Hepatic stellate cell (primary cell): ENCODE measurements around the gene POR.

Experiments used
- DNase-seq: peaks from one replicate; pipeline ENCODE4 v3.0.0; 2011; ENCODE audit warnings: low spot score

Gene POR

DNA sequence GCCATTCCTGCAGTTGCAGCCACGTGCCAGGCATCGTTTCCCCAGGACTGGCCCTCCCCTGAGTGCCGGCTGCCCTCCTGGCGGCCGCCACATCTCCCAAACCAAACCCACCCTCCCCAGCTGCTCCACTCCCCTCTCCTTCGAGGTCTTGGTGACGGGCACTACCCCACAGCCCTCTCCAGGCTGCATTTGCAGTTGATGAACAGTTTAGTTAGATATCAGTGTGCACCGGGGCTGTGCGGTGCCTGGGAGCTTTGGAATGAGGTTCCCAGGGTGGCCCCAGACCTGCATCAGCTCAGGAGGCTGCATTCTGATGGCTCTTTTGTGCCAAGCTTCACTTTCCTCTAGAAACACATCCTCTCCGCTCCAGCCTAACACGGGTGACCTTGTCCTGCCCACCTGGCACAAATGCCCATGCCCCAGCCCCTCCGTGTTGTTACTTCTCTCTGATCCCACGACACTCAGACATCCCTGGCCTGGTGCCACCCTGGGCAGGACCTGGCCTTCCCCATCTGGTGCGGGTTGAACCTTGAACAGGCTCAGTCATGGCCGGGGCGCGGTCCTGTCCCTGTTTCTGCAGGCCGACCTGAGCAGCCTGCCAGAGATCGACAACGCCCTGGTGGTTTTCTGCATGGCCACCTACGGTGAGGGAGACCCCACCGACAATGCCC is 64.9 kb downstream of the POR start:
- DNase-seq = no peak

DNA sequence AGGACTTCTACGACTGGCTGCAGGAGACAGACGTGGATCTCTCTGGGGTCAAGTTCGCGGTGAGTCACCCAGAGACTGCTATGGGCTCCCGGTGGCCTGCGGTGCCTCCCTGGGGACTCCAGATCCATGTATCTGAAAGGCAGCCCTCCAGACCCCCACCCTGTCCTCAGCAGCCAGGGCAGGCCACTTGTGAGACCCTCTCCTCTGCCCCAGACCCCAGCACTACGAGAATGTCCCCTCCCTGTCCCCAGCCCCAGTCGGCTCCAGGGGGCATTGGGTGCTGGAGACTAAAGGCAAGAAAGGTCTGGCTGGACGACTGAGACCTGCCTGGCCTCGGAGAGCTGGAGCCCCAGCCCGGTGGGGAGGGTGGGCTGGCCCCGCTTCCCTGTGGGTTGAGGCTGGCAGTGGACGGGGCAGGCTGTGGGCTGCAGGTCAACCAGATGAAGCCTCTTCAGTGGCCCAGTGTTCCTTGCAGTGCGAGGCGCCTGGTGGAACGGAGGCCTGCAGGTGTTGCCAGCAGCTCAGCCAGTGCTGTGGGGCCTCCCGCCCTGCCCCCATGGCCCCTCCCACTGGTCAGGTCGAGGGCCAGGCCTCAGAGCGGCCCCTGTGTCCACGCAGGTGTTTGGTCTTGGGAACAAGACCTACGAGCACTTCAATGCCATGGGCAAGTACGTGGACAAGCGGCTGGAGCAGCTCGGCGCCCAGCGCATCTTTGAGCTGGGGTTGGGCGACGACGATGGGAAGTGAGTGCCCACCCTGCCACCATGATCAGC is 65.7 kb downstream of the POR start:
- DNase-seq = peak; percentile 20

DNA sequence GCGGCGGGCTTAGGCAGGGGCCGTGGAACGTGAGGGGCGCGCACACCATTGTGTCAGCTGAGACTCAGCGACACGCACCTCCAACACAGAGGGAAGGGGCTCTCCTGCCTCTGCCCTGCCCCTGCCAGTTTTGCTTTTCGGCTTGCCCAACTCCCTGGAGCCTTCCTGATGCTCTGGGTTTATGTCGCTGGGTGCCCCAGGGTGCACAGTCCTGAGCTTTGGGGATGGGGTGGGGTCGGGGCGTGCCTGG is 66.2 kb downstream of the POR start:
- DNase-seq = no peak

DNA sequence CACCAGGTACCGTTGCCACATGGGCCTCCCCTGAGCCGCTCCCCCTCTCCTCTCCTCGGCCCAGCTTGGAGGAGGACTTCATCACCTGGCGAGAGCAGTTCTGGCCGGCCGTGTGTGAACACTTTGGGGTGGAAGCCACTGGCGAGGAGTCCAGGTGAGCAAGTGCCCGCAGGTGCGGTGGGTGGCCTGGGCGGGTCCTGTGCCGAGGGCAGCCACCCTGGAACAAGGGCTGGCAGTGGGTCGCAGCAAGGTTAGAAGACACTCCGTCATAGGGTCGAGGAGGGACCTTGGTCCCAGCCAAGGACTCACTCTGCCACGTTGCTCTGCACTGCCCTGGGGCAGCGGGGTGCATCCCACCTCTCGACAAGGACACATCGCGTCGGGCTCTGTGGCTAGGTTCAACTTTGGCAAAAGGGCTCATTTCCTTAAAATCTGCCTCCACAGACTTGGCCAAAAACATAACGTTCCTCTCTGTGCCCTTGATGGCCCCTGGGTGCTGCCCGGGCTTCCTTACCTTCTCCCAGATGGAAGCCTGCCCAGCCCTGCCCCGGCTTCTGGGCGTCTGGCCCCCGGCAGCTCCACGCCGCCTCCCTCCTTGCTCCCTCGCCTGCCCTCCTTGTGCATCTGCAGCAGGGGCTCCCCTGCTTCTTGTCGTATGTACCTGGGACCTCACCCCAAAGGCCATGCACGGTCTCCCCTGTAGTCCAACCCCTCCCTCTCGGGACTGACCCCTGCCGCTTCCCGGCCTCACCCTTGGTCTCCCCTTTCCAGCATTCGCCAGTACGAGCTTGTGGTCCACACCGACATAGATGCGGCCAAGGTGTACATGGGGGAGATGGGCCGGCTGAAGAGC is 66.7 kb downstream of the POR start:
- DNase-seq = no peak

DNA sequence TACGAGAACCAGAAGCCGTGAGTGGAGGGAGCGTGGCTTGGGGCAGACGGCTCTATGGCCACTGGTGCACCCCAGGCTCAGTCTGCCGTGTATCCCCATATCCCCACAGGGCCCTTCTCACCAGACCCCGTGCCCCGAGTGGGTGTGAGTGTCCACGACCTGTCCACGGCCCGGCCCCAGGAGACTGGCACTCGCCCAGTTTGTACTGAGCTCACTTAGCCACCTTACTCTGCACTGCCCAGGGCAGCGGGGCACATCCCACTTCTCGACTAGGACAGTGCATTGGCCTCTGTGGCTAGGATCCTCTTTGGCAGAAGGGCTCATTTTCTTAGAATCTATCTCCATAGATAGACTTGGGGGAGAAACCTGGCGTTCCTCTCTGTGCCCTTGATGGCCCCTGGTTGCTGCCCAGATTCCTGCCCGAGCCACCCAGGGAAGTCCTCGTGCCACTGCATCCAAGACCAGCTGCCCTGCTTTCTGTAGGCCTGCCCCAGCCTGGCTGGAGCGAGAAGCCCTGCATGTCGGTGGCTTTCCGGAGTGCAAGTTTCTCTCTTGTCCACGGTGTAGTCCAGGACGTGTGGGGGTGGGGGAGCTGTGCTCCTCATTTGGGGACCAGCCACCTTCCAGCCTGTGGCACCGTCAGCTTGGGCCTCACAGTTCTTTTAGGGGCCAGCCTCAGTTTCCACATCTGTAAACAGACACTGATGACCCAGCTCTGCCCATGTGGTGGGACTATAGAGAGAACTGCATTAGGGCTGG is 67.5 kb downstream of the POR start:
- DNase-seq = no peak

DNA sequence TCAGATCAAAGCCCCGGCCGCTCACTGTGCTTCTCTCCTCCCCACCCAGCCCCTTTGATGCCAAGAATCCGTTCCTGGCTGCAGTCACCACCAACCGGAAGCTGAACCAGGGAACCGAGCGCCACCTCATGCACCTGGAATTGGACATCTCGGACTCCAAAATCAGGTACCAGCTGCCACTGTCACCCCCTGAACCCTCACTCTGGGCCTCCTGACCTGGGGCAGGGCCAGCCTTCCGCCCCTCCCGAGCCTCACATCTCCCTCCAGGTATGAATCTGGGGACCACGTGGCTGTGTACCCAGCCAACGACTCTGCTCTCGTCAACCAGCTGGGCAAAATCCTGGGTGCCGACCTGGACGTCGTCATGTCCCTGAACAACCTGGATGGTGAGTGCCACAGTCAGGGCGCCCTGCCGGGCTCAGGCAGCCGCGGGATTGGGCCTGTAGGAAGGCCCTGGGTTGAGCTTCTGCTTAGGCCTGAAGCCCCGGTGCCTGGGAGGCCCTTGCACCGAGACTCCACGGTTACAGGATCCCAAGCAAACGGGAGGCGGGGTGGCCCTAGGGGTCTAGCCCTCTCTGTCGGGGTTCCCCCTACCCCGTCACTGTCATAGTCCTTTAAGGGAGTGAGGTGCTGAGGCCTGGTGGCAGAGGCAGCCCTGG is 68.6 kb downstream of the POR start:
- no peak for DNase-seq

DNA sequence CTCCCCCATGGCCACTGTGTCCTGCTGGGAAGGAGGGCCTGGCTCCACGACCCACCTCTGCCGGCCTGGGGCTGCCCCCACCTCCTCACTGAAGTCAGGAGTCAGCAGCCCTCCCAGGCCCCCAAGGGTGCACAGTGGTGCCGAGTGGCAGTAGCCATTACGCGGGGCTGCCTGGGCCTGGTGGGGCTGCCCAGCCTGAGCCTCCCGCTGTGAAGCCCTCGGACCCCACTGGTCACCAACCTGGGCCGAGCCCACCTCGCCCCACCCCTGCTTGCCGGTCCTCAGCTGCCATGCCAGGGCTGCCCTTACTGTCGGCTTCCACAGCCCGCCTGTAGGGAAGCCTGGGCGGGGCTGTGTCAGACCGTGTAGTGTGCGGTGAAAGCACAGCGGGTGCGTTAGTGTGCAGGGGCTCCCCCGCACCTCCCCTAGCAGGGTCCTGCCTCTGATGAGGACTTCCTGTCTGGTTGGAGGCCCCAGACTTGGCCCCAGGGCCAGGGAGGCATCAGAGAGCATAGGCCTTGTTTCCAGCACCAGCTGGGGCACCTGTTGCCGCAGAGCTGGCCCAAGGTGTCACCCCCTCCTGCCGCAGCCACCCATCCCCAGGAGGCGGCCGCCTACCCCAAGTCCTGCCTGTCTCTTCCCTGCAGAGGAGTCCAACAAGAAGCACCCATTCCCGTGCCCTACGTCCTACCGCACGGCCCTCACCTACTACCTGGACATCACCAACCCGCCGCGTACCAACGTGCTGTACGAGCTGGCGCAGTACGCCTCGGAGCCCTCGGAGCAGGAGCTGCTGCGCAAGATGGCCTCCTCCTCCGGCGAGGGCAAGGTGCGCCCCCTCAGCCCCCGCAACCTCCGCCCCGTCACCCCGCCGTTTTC is 69.4 kb downstream of the POR start:
- DNase-seq = no peak

DNA sequence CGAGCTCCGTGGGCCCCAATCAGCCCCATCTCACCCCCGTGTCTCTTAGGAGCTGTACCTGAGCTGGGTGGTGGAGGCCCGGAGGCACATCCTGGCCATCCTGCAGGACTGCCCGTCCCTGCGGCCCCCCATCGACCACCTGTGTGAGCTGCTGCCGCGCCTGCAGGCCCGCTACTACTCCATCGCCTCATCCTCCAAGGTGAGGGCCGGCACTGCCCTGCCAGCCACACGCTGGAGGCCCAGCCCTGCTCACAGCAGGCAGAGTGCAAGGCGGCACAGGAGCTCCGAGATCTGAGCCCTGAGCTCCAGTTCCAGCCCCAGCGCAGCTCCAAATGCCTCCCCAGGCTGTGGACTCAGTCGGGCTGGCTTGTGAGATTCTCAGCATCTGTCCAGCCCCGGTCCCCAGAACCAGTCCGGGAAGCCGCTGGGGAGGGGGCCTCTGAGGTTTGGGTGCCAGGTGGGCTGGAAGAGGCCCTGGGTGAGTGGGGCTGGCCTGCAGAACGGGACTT is 70.1 kb downstream of the POR start:
- no peak for DNase-seq

DNA sequence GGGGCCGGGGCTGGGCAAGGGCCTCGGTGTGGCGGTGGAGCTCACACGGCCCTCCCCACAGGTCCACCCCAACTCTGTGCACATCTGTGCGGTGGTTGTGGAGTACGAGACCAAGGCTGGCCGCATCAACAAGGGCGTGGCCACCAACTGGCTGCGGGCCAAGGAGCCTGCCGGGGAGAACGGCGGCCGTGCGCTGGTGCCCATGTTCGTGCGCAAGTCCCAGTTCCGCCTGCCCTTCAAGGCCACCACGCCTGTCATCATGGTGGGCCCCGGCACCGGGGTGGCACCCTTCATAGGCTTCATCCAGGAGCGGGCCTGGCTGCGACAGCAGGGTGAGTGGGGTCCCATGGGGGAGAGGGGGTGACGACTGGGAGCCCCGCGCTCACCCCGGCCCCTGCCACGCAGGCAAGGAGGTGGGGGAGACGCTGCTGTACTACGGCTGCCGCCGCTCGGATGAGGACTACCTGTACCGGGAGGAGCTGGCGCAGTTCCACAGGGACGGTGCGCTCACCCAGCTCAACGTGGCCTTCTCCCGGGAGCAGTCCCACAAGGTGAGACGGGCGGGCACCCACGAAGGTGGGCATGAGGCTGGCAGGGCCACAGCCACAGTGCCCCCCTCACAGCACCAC is 70.7 kb downstream of the POR start:
- no peak for DNase-seq

DNA sequence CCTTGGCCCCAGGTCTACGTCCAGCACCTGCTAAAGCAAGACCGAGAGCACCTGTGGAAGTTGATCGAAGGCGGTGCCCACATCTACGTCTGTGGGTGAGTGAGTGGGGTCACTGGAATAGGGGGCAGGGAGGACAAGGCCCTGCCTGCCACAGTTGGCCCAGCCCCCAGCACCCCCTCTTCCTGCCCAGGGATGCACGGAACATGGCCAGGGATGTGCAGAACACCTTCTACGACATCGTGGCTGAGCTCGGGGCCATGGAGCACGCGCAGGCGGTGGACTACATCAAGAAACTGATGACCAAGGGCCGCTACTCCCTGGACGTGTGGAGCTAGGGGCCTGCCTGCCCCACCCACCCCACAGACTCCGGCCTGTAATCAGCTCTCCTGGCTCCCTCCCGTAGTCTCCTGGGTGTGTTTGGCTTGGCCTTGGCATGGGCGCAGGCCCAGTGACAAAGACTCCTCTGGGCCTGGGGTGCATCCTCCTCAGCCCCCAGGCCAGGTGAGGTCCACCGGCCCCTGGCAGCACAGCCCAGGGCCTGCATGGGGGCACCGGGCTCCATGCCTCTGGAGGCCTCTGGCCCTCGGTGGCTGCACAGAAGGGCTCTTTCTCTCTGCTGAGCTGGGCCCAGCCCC is 71.3 kb downstream of the POR start:
- no peak for DNase-seq

DNA sequence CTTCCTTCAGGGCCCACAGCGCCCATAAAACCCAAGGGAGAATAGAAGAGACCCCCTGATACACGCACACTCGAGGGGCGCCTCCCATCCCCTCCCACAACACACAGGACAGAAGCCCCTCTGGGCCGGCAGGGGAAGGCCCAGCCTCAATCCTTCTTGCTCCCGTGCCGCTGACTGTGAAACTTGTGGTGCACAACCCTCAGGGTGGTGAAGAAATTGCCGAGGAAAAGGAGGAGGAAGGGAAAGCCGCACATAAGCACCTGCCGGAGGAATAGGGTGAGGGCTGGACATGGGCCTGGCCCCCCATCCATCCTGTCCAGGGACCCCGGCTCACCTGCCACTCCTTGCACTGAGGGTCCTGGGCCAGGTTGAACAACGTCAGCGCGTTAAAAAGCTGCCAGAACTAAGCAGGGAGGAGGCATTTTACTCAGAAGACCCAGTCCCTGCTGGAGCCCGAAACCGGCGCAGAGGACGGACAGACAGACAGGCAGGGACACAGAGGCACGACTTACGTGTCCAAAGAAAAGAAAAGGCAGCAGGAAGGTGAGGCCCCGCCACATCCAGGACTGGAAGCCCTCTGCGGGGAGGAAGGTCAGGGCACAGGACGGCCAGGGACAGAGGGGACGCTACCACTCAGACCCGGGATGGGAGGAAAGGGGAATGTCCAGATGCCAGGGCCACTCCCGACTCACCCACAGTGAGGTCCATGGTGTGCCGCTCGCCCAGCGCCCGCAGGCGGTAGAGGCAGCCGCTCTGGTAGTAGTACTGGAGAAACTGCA is 72.3 kb downstream of the POR start:
- DNase-seq = no peak

DNA sequence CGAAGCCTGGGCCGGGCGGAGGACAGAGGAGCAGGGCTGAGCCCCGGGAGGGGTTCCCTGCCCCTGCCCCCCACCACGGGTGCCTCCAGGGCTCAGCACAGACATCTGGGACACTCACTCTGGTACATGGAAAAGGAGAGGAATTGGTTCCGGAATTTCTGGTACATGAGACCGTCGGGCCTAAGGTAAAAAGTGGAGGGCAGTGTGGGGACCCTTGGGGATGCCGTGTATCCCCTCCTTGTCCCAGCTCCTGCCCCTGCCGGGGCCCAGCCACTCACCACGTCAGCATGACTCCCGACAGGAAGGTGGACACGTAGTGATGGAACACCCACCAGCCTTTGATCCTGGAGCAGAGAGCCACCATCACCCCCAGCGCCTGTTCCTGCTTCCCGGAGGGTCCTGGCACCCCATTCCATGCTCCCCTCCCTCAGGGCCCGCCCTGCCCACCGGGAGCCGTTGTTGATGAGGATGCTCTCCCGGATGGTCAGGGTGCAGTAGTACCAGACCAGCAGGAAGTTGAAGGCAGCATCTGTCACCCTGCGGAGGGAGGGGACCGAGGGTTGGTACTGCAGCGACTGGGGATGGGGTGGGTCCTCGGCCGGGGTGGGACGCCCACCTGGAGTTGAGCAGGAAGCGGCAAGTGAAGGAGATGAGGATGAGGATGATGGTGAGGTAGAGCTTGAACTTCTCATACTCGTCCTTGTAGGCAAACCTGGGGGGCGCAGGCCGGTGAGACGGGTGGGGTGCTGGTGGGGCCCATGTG is 73.0 kb downstream of the POR start:
- DNase-seq = no peak

DNA sequence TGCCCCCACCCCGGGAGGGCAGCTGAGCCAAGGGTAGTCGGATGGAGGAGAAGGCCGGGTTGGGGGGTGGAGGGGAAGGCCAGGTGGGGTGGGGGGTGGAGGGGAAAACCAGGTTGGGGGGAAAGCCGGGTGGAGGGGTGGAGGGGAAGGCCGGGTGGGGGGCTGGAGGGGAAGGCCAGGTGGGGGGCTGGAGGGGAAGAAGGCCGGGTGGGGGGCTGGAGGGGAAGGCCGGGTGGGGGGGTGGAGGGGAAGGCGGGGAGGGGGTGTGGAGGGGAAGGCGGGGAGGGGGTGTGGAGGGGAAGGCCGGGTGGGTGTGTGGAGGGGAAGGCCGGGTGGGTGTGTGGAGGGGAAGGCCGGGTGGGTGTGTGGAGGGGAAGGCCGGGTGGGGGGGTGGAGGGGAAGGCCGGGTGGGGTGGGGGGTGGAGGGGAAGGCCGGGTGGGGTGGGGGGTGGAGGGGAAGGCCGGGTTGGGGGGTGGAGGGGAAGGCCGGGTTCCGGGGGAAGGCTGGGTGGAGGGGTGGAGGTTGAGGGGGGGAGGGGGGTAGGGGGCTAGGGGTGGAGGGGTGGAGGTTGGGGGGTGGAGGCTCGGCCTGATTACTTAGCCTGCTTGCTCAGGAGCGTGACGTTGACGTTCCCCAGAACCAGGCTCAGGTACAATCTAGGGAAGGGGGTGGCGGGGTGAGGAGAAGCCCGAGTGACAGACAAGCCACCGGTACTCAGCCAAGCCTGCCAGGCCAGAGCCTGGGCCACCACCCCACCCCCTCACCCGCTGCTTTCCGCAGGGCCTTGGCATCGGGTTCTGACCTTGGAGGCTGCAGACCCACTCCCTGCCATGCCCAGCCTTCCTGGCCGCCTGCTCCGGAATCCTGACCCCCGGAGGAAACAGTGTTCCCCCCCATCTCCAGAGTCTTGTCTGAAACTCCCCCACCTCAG is 73.9 kb downstream of the POR start:
- DNase-seq = no peak

DNA sequence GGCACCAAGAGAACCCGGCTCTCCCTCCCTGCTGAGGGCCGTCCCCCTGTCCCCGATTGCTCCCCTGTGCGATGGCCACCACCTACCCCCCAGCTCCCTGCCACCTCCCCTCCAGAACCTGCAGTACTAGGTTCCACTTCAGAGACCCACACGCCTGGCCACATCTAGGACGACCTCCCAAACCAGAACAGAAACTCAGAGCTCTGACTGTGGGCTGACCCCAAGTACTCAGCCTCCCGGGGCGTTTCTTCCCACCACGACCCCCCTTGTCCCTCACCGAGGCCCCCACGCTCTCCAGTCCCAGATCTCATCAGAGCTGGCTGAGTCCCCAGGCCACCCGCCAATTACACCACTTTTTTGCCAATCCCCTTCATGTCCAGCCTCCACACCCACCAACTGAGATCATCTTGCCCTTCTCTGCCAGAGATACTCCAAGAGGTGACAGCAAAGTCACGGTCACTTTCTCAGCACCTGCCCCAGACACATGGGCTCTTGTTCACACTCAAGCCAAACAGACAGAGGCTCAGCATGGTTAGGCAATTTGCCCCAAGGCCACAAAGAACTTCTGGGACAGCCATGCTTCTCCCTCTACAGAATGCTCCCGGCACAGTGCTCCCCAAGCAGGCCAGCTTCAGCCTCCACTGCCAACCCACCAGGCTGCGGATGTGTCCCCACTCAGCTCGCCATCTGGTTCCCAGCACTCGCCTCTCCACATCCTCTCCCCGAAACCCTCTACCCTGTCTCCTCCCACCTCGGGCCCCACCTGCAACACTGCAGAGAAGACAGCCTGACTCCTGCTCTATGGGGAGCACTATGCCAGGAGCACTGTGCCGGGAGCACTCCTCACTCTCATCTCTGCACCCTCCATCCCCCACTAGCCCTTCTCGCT is 74.8 kb downstream of the POR start:
- no peak for DNase-seq

DNA sequence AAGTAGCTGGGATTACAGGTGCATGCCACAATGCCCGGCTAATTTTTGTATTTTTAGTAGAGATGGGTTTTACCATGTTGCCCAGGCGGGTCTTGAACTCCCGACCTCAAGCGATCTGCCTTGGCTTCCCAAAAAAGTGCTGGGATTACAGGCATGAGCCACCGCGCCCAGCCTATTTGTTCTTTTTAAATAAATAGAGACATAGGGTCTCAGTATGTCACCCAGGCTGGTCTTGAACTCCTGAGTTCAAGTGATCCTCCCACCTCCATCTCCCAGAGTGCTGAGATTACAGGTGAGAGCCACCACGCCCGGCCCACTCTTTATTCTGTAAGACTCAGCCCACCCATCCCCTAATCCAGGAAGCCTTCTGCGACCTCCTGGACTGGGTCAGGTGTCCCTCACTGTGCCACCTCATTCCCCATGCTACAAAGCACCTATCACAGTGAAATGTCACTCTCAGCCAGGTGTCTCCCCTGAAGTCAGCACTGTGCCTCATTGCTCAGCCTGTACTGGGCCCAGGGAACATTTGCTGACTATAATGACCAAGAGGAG is 76.7 kb downstream of the POR start:
- DNase-seq = no peak
